SIG-M5 treated with dmso at 0.1 percent for 504 hours (cell line): Measurements from ENCODE around the gene MAP2K3.
"Not testable (repeated sequence)": the region's sequence is repeated elsewhere in the genome, so short reads cannot be mapped to it uniquely, and the experiment has no call there.

Source experiments
- DNase-seq: peaks from one replicate; lab custom pipeline; 2025; ENCODE audit not compliant: unreplicated experiment; lab: John Stamatoyannopoulos, UW

The MAP2K3 gene

GRCh38 chr17:21310061-21310765, 25.7 kb downstream of the MAP2K3 start:
- not testable (repeated sequence) for DNase-seq

- not testable (repeated sequence) for DNase-seq
Observed at GRCh38 chr17:21310766-21311602, 26.5 kb downstream of the MAP2K3 start.

- no peak for DNase-seq
Observed at GRCh38 chr17:21313320-21313719, 28.8 kb downstream of the MAP2K3 start.

GRCh38 chr17:21313761-21314160, 29.2 kb downstream of the MAP2K3 start:
- DNase-seq: not testable (repeated sequence)

- DNase-seq: not testable (repeated sequence)
Observed at GRCh38 chr17:21314261-21314664, 29.8 kb downstream of the MAP2K3 start.

- not testable (repeated sequence) for DNase-seq
Observed at GRCh38 chr17:21314701-21315111, 30.2 kb downstream of the MAP2K3 start.

GRCh38 chr17:21315246-21316000, 30.9 kb downstream of the MAP2K3 start:
- not testable (repeated sequence) for DNase-seq

- DNase-seq: not testable (repeated sequence)
Observed at GRCh38 chr17:21316212-21316886, 31.8 kb downstream of the MAP2K3 start.

- DNase-seq: not testable (repeated sequence)
Observed at GRCh38 chr17:21316887-21317500, 32.5 kb downstream of the MAP2K3 start.

- DNase-seq: not testable (repeated sequence)
Observed at GRCh38 chr17:21317821-21318220, 33.3 kb downstream of the MAP2K3 start.

- no peak for DNase-seq
Observed at GRCh38 chr17:21318439-21318838, 33.9 kb downstream of the MAP2K3 start.

- not testable (repeated sequence) for DNase-seq
Observed at GRCh38 chr17:21318856-21319255, 34.3 kb downstream of the MAP2K3 start.

GRCh38 chr17:21319256-21319655, 34.7 kb downstream of the MAP2K3 start:
- not testable (repeated sequence) for DNase-seq

- not testable (repeated sequence) for DNase-seq
Observed at GRCh38 chr17:21319686-21320375, 35.3 kb downstream of the MAP2K3 start.

- not testable (repeated sequence) for DNase-seq
Observed at GRCh38 chr17:21320430-21320829, 35.9 kb downstream of the MAP2K3 start.

- DNase-seq: not testable (repeated sequence)
Observed at GRCh38 chr17:21321061-21321460, 36.5 kb downstream of the MAP2K3 start.

GRCh38 chr17:21321744-21322191, 37.3 kb downstream of the MAP2K3 start:
- DNase-seq: not testable (repeated sequence)

- DNase-seq: not testable (repeated sequence)
Observed at GRCh38 chr17:21323257-21324111, 39.0 kb downstream of the MAP2K3 start.

- not testable (repeated sequence) for DNase-seq
Observed at GRCh38 chr17:21324741-21325140, 40.2 kb downstream of the MAP2K3 start.
